ENCODE measurements around the gene MRM2.

DNA sequence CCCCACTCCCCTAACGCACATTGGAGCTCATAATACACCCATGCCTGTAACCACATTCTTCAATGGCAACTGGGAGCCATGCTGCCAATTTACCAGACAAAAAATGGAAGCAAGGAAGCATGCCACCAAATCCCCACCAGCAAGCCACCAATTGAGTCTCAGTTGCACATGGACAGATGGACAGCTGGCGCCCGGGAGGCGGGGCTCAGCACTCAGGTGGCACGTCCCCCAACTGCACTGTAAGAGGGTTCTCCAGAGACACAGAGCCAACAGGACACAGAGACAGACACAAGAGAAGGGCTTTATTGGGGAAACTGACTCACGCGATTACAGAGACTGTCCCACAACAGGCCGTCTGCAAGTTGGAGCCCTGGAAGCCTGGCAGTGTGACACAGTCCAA is 11.8 kb downstream of the MRM2 start:
- no peak for TF ChIP-seq CTCF (IDR thresholded peaks at IDR 0.05)
- no peak for TF ChIP-seq POLR2A (IDR thresholded peaks at IDR 0.05)

Data from right lobe of liver (tissue), 4 donors.